Non-pigmented ciliary epithelial cell (primary cell): Measurements from ENCODE around the gene NRDC.

Experiments
- DNase-seq: peaks from one replicate; pipeline ENCODE4 v3.0.0-alpha.2; 2010; ENCODE audit warnings: low read depth

Gene NRDC, protein sequence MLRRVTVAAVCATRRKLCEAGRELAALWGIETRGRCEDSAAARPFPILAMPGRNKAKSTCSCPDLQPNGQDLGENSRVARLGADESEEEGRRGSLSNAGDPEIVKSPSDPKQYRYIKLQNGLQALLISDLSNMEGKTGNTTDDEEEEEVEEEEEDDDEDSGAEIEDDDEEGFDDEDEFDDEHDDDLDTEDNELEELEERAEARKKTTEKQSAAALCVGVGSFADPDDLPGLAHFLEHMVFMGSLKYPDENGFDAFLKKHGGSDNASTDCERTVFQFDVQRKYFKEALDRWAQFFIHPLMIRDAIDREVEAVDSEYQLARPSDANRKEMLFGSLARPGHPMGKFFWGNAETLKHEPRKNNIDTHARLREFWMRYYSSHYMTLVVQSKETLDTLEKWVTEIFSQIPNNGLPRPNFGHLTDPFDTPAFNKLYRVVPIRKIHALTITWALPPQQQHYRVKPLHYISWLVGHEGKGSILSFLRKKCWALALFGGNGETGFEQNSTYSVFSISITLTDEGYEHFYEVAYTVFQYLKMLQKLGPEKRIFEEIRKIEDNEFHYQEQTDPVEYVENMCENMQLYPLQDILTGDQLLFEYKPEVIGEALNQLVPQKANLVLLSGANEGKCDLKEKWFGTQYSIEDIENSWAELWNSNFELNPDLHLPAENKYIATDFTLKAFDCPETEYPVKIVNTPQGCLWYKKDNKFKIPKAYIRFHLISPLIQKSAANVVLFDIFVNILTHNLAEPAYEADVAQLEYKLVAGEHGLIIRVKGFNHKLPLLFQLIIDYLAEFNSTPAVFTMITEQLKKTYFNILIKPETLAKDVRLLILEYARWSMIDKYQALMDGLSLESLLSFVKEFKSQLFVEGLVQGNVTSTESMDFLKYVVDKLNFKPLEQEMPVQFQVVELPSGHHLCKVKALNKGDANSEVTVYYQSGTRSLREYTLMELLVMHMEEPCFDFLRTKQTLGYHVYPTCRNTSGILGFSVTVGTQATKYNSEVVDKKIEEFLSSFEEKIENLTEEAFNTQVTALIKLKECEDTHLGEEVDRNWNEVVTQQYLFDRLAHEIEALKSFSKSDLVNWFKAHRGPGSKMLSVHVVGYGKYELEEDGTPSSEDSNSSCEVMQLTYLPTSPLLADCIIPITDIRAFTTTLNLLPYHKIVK

DNA sequence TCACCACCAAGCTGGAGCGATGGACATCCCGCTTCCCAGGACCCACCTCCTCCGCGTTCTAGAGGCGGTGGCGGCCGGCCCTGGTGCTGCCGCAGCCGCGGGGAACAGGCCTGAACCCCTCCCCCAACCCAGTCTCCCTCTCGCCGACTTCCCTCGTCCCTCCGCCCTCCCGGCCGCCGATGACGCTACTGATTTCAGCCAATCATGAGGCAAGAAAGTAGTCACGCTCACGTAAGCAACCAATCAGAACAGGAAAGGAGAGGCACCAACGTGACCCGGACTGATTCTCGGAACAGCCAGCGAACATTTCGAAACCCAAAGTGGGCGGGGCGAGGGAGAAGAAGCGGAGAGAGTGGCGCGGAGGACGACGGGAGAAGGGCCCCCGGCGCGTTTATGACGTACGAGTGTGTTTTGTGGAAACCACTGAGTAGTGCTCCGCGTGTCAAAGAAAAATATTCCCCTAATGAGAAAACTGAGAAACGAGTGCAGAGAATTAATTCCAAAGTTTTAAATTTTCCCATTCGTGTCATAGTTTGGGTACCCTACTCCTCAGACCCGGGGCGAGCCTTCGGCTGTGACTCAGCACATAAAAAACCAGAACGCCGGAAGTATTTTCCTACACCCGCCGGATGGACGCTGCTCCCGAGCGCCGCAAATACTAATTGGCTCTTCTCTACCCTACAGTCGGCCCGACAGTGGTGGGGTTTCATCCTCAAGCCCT is at the start of gene NRDC:
Gene NRDC, minus strand, starts transcription at position 112 of the 721 bp plus-strand sequence. CDS start 112 bp downstream, outside the sequence.
- DNase-seq: peak; percentile 100

DNA sequence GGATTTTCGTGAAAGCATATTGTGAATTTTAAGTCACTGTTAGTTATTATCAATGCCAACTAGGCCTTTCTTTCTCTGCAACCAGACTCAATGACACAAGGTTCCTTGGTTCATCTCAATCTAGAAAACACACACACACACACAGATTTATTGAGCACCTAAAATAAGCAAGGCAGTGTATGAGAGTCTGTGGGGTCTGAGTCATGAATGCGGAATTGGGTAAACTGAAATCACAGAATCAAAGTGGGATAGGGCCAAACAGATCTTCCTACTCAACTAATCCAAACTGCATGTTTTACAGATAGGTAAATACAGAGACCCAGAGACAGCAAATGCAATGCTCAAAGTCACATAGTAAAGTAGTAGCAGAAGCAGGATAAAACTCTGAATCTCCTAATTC is 48.5 kb upstream of the NRDC start:
- DNase-seq: no peak

DNA sequence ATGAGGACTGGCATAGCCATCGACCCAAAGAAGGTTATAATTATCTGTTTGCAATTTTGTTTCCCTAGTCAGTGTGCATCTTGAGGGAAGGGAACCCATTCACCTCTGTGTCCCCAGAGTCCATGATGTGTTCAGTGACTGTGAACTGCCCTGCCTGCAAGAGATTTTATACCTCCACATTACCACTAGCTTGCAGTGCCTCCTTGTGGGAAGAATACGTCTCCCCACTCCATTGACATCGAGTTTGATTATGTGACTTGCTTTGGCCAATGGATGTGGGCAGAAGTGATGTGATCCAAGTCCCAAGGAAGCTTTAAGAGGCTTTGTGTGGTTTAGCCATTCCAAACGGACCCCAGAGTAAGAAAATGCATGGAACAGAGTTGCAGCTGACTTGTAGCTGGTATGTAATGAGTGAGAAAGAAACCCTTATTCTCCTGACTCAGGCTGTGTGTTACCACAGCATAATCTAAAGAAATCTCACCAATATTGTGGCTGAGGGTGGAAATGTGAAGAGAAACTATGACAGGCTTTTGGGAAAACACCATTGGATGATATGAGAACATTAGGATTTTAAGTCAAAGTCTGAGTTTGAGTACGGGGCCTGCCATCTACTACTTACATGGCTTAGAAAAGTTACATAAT is 47.8 kb upstream of the NRDC start:
- DNase-seq: no peak

DNA sequence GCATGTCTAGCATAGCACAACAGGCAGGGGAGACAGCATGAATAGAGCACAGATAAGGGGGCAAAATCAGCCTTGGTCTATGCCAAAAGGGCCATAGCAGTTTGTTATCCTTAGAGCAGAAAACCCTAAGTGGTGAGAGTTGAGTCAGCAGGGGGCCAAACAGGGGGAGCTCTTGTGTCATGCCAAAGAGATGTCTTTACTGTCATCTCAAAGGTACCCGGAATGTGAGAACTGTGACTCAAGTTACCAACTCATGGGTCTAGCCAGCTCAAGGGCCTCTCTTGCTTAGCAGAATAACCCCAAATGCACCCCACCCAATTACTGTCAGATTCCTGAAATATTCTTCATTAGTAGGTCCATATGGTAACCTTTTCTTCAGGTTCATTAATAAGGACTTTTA is 45.9 kb upstream of the NRDC start:
- no peak for DNase-seq

DNA sequence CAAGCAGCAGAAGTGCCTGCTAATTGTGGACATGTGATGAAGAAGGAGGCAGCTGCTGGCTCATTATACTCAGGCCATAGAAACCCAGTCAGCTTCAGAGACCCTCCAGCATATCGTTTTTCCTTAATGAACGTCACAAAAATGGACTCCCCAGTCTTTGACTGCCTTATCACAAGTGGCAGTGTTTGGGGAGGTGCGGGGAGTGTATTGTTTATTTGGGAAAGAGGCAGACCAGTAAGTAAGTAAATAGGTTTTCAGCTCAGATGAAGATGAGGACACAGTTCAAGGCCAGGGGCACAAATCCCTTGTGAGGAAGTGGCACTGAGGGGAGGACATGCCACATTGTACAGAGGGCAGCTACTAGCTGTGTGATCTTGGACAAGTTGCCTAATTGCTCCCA is 43.5 kb upstream of the NRDC start:
- DNase-seq: no peak

DNA sequence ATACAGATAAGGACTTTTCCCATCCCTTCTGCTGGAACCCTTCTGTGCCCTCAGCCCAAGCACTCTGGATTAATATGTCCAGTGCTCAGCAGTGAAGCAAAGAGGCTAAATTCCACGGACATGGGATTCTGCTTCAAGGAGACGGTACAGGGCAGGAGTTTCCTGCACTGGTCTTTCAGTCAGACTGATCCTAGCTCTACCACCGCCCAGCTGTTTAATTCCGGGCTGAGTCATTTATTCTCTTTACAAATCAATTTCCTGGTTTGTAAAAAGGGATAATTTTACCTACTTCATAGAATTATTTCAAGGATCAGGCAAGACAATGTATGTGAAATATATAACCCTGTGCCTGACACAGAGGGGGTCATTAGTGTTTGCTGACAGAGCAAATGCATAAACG is 41.6 kb upstream of the NRDC start:
- DNase-seq: no peak

DNA sequence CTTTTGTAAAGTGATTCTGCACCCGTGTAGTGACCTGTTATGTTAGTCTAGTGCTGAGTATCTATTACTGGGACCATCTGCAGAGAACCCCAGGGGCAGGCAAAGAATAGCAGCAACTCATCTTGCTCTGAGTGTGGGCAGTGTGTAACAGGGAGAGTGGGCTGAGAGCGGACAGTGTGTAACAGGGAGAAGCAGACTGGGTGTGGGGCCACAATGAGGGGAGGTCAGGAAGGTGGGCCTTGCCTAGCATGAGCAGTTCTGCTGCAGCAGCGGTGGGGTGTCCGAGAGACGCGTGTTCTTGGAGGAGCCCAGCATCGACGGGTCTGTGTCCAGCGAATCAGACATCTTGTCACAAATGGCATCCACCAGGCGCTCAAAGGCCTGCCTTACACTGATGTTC is 41.2 kb upstream of the NRDC start:
- no peak for DNase-seq

DNA sequence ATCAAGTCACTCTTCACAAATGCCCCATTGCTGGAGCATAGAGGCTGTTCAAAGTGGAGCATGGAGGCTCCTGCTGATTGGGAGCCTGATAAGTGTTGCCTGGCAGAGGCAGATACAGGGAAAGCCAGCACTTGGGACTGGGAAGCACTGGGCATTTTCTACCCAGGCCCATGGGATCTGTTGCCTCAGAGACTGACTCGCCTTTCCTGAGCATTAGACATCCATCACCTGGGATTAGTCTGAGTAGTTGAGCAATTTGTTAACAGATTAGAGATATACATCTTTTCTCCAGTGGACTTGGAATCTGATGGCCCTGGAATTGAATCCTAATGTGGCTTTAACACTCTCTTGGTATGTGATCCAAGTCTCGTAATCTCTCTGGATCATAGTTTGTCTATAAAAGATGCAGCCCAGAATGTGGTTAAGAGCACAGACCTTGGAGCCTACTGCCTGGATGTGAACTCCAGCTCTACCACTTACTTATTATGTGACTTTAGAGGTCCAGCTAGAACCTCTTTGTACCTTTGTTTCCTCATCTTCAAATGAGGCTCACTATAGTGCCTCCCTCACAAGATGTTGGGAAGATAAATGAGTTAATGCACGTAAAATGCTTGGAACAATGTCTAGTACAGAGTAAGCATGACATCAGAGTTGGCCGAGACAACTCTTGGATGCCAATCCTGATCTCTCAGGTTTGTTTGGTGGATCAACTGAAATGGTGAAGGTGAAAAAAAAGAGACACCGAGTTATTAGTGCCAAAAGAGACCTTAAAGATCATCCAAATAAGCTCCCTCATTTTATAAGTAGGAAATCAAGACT is 38.3 kb upstream of the NRDC start:
- no peak for DNase-seq

DNA sequence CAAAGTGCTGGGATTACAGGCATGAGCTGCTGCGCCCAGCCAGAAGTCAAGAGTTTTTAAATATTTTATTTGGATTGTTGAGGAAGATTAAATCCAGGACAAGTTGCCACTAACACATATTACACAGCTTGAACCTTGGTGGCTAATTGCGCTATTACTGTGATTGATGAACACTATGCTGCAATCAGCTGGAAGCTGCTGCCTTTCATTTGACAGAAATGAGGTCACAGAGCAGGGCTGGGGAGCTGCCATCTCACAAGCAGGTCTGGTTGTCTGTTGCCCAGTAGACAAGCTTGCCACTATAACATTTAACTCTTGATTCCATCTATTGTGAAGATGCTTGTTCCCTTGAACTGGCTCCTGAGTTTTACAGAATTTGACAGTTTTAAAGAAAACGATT is 37.4 kb upstream of the NRDC start:
- DNase-seq: no peak

DNA sequence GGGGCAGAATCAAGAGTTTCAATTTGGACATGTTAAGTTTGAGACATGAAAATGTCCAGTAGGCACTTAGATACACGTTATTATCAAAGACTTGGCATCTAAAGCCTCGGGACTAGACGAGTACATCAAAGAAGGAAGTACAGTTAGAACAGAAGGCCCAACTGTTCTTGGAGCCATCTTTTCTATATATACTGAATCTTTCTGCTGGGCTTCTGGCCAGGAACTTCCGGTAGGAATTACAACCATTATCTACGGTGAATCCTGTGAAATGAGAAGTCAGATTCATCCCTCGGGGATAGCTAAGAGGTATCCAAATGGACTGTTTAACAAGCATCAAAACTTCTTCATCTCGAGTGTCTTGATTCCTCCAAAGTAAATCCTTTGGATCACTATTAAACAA is 34.4 kb upstream of the NRDC start:
- no peak for DNase-seq

DNA sequence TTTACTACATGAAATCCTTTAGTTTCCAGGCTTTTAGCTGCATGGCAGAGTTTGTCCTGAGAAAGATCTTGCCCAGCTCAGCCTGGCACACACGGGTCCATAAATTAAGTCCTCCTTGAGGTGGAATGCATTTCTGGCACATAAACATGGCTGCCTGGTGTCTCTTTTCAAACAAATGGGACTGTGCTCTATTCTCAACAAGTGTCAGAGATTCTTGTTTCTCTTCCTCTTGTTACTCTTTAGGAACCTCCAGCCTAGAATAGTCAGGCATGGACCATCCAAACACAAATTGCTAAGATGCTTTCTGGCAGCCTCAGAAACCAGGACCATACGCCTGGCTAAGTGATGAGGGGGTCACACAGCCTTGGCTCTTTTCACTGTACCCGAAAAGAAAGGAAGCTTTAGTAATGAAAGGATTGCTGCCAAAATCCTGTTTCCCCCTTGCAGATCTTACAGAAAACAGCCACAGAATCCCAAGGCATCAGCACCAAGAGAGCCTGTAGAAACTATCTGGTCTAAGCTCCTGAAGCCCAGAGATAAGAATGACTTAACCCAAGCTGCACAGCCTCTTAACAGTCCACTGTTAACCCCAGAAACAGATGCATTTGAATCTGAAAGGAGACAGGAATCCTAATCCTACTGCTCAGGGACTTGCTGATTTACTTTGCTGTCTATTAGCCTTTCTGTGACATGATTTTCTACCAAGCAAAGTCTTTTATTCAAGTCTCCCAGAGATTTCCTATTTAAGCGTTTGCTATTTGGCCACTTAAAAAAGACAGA is 31.9 kb upstream of the NRDC start:
- DNase-seq: no peak

DNA sequence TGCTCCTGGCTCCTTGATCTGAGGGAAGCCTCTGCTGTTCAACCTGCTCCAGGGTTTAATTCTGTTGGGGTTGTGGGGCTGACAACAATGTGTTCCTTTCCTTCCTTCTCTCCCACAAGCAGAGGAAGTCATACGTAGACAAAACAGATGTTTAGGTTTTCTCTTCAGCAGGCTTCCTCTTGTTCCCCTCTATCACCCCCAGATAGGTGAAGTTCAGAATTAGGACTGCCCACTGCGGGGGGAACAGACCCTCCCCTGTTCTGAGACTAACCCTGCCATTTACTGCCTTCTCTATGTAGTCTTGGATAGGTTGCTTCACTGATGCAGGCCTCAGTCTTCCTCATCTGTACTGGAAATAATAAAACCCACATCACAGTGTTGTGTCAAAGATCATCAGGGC is 30.0 kb upstream of the NRDC start:
- no peak for DNase-seq

DNA sequence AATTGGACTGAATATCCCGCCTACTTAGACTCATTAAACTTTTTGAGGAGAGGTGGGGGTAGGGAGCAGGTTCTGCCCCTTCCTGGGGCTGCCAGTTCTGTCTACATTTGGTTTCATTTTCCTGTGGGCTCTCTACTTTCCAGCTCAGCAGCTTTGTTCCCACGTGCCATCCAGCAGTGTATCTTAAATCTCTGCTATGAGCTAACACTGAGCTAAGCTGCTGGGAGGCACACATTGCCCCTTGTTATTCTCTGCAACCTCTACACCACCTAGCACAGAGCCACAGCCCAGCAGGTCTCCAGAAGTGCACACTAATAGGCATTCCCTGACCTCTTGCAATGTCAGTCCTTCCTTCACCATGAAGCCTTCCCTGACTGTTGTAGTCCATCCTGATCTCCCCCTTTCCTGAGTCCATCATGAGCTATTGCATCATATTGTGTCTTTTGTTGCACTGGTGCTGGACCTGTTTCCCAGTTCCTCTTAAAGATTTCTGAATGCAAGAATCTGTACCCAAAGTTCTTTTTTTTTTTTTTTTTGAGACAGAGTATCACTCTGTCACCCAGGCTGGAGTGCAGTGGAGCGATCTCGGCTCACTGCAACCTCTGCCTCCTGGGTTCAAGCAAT is 28.7 kb upstream of the NRDC start:
- DNase-seq: no peak

DNA sequence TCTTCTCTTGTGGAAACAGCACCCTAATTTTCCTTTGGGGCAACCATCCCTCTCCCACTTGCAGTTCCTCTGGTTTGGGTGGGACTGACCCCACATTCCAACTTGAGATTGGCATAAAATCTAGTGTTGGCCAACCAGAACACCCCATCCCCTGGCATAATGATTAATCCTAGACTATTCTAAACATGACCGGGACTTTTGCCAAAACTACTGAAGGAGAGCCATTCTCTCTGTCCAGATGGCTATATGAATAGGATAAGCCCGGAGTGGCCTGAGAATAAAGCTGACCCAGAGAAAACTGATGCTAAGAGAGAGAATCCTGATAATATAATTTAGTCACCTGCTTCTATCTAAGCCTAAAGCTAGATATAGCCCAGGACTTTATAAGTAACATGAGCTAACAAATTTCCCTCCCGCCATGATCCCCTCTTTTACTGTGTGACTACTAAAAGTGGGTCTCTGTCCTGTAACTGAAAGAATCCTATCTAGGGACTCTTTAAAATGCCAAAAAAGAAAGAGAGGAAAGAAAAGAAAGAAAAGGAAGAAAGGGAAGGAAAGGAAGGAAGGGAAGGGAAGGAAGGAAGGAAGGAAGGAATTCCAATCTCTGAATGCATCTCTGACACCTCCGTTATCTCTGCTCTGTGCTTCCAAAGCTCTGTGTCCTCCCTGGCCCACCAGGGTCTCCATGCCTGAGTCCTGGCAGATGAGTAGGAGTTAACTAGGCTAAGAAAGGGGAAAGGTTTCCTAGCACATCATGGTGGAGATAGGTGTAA is 28.0 kb upstream of the NRDC start:
- DNase-seq: no peak

DNA sequence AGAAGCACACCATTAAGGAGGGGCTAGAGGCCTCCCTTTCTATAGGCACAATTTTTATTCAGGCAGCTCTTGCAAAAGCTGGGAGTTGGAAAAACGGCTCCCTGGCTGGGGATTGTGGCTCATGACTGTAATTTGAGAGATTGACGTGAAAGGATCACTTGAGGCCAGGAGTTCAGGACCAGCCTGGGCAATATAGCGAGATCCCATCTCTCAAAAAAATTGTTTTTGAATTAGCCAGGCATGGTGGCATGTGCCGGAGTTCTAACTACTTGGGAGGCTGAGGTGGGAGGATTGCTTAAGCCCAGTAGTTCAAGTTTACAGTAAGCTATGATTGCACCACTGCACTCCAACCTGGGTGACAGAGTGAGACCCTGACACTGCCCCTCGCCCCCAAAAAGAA is 23.9 kb upstream of the NRDC start:
- DNase-seq: no peak

DNA sequence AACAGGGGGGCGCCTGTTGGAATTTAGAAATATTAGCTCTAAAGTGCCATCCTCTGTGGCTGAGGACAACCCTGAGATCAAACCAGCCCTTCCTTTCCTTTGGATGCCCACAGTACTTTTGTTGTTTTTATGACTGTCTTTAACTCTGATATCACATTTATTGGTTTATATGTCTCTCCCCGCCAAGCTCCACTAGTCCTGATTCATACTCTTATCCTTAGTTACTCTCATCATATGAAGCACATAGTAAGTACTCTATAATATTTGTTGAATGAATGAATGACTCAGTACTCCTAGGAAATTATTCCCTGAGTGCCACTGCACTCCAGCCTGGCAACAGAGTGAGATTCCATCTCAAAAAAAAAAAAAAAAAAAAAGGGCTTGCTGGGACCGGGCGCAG is 22.6 kb upstream of the NRDC start:
- no peak for DNase-seq

DNA sequence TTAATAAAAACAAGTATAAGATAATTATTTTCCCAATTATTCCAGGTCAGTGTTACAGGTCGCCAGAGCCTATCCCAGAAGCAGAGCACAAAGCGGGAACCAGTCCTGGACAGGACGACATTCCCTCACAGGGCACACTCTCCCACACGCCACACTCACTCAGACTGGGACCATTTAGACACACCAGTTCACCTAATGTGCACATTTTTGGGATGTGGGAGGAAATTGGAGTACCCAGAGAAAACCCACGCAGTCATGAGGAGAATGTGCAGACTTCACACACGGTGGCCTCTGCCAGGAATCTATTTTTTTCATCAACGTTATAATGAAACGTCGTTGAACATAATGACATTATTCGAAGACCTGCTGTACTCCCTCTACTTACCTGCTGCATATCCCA is 20.5 kb upstream of the NRDC start:
- no peak for DNase-seq

DNA sequence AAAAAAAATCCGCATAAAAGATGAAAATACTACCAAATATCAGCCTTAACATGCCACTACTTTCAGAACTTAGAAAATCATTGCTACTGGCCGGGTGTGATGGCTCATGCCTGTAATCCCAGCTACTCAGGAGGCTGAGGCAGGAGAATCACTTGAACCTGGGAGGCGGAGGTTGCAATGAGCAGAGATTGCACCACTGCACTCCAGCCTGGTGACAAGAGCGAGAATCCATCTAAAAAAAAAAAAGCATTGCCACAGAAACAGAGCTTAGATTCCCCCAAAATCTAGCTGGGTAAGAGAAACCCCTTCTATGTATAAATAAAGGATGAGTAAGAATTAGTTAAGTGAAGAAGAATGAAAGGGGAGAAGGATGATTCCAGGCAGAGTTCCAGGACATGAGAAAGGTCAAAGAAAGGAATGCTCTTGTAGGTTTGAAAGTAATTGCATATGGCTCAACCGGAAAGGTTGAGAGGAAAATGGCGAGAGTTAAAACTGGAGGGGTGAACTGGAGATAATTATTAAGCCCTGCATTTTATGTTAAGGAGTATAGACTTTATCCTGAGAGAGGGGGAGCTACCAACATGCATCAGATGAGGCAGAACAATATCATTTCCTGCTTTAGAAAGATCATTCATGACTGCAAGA is 19.7 kb upstream of the NRDC start:
- DNase-seq: peak; percentile 76
